Epithelial cell of proximal tubule (primary cell): ENCODE data around the gene CLASP1. TPM values are rescaled to one million over a fixed set of nuclear protein-coding genes. Genes with fewer than 3 reads are reported as not detected.

ENCODE experiments used
- DNase-seq: peaks from one replicate; pipeline ENCODE4 v3.0.0-alpha.2; 2011; ENCODE audit warnings: low read depth
- H3K4me3 ChIP-seq: 2 replicates; pipeline ENCODE4 v1.5.1; 2011; ENCODE audit warnings: low read depth, mild to moderate bottlenecking, low read length
- CTCF ChIP-seq: conservative IDR thresholded peaks from 2 replicates; pipeline ENCODE4 v1.5.1; 2012; ENCODE audit warnings: low read depth, mild to moderate bottlenecking, low read length
- total RNA-seq: library from RNA; depleted of rRNA; stranded (reverse); fragments of >200 nt; gene quantifications from 2 replicates; pipeline ENCODE4 v1.2.3, GENCODE V29; 2015

Gene CLASP1
- total RNA-seq, 1 donor from 2014 or later = 35.0 TPM

GRCh38 chr2:121368155-121368554, 281.1 kb downstream of the CLASP1 start:
- DNase-seq = no peak
- no peak overlapping the region for H3K4me3 ChIP-seq
- TF ChIP-seq CTCF = no peak

- H3K4me3 ChIP-seq = no peak overlapping the region
- DNase-seq = no peak
- TF ChIP-seq CTCF = no peak
Observed at GRCh38 chr2:121367246-121367900, 281.9 kb downstream of the CLASP1 start.

- TF ChIP-seq CTCF = no peak
- H3K4me3 ChIP-seq = no peak overlapping the region
- DNase-seq = no peak
Observed at GRCh38 chr2:121366040-121366439, 283.2 kb downstream of the CLASP1 start.

GRCh38 chr2:121365061-121365460, 284.2 kb downstream of the CLASP1 start:
- no peak for DNase-seq
- no peak overlapping the region for H3K4me3 ChIP-seq
- no peak for TF ChIP-seq CTCF

- no peak overlapping the region for H3K4me3 ChIP-seq
- TF ChIP-seq CTCF = no peak
- peak; percentile 39 for DNase-seq
Observed at GRCh38 chr2:121363632-121364420, 285.4 kb downstream of the CLASP1 start.

GRCh38 chr2:121362774-121363173, 286.5 kb downstream of the CLASP1 start:
- no peak for DNase-seq
- no peak overlapping the region for H3K4me3 ChIP-seq
- no peak for TF ChIP-seq CTCF

- no peak for DNase-seq
- no peak for TF ChIP-seq CTCF
Observed at GRCh38 chr2:121362226-121362625, 287.0 kb downstream of the CLASP1 start.

More at GRCh38 chr2:121362226-121362625, 287.0 kb downstream of the CLASP1 start:
- H3K4me3 ChIP-seq = no peak overlapping the region
